HG02840 (cell line): Measurements from ENCODE around the gene MED16.
"Not testable (repeated sequence)": the region's sequence is repeated elsewhere in the genome, so short reads cannot be mapped to it uniquely, and the experiment has no call there.

Experiments
- ATAC-seq: cut with Tn5 transposase; IDR thresholded peaks from one replicate; pipeline ENCODE4 v1.9.1; 2021; ENCODE audit warnings: mild to moderate bottlenecking, moderate library complexity, moderate number of reproducible peaks; ENCODE audit not compliant: unreplicated experiment, low FRiP score

MED16 gene

DNA sequence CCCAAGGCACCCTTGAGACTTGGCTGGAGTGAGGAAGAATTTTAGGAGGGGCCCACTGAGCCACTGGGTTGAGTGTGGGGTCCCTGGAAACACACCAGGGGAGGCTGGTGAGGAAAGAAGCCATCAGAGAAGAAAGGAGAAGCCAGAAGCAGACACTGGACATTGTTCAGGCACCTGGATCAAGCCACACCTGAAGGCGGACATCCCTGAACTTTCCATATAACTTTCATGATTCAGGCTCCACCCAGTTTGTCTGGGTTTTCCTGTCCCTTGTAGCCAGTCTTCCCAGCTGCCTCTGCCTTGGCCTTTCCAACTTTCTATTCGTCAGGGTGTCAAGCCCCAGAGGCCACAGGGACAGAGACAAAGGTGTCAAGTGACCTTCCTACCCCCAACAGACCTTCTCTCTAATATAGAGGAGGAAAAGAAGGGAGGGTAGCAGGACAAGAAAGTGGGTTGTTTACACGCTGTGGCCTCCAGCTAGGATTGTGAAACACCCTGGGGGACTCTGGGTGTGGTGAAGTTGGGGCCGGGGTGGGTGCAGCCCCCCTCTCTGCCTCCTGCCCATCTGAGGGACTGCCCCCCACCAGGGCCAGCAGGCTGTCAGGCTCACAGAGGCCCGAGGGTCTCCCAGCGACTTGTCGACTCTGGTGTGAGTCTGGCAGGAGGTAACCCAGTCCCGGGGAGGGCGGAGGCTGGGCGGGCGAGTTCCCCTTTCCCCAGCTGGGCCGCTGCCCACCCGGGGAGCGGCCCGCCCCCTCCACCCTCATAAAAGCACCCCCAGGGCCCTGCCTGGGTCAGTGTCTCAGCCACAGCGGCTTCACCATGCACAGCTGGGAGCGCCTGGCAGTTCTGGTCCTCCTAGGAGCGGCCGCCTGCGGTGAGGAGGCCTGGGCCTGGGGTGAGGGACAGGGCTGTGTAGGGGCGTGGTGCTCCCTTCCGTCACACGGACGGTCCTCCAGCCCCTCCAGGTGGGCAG, 33.8 kb downstream of the MED16 start, which contains the start of gene CFD:
TSS of gene CFD (plus strand) at position 797 of the 976 bp plus-strand sequence. CDS start at position 823, 26 bp downstream.
- no peak for ATAC-seq

DNA sequence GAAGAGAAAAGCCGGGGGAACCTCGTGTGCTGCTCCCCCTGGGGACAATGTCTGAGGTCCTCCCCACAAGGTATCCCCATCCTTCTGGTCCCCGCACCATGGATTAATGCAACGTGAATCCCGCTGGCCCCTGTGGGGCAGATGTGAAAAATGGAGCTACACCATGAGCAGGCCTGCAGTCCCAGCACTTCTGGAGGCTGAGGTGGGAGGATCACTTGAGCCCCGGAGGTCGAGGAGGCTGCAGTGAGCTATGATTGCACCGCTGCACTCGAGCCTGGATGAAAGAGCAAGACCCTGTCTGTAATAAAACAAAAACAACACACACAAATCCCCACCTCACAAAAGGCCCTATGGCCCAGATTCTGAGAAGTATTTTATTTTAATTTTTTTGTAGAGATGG, 34.7 kb downstream of the MED16 start:
- ATAC-seq: no peak

DNA sequence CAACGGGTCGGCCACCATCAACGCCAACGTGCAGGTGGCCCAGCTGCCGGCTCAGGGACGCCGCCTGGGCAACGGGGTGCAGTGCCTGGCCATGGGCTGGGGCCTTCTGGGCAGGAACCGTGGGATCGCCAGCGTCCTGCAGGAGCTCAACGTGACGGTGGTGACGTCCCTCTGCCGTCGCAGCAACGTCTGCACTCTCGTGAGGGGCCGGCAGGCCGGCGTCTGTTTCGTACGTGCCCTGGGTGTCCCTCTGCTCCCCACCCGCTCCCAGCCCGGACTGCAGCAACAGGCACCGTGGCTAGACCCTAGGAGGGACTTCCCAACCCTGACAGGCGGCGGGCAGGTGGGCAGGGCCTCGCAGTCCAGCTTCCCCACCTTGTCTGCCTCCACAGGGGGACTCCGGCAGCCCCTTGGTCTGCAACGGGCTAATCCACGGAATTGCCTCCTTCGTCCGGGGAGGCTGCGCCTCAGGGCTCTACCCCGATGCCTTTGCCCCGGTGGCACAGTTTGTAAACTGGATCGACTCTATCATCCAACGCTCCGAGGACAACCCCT, 37.3 kb downstream of the MED16 start:
- no peak for ATAC-seq

DNA sequence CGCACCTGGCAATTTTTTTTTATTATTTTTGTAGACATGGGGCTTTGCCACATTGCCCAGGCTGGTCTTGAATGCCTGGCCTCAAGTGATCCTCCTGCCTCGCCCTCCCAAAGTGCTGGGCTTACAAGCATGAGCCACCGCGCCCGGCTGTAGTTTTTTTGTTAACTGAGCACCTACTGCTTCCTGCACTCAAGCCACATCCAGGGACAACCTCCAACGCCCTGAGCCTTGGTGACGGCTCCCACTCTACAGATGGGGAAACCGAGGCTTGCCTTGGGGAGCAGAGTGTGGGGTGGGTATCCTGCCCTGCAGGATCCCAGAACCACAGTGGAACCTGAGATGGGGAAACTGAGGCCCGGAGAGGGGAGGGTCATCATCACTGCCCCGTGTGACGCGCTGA, 37.8 kb downstream of the MED16 start:
- ATAC-seq: no peak

DNA sequence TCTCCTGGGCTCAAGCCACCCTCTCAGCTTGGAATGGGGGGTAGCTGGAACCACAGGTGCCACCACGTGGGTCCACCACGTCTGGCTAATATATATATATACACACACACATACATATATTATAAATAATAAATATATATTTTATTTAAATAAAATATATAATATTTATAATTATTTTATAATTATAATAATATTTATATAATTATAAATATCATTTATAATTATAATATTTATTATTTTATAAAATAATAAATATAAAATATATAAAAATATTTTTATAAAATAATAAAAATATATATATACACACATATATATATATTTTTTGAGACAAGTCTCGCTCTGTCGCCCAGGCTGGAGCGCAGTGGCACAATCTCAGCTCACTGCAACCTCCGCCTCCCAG, 38.4 kb downstream of the MED16 start:
- no peak for ATAC-seq

DNA sequence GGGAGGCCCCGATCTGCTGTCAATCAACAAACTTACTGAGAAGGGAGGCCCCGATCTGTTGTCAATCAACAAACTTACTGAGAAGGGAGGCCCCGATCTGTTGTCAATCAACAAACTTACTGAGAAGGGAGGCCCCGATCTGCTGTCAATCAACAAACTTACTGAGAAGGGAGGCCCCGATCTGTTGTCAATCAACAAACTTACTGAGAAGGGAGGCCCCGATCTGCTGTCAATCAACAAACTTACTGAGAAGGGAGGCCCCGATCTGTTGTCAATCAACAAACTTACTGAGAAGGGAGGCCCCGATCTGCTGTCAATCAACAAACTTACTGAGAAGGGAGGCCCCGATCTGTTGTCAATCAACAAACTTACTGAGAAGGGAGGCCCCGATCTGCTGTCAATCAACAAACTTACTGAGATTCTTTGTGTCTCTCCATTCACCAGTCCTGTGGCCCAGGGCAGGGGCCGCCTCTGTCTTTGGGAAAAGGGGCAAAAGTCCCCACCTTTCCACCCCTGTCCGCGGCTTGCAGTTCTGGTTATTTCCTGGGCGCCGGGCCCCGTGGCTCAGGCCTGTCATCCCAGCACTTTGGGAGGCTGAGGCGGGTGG, 39.3 kb downstream of the MED16 start:
- not testable (repeated sequence) for ATAC-seq

DNA sequence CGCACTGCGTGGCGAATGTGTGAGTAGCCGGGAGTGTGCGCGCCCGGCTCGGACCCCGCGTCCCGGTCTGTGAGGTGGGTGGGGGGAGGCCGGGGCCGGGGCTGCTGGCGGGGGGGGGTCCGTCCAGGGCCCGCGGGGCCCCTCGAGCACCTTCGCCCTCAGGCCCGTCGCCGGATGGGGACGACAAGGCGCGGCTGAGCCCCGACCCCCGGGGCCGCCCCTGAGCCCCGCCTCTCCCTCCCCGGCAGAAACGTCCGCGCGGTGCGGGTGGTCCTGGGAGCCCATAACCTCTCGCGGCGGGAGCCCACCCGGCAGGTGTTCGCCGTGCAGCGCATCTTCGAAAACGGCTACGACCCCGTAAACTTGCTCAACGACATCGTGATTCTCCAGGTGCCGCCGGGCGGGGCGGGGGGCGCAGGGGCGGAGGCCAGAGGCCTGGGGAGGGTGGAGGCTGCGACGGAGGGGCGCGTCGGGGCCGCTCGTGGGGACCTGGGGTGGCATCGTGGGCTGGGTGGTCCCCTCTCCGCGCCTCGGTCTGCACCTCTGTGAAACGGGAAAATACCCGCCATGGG, 39.9 kb downstream of the MED16 start:
- ATAC-seq: no peak

DNA sequence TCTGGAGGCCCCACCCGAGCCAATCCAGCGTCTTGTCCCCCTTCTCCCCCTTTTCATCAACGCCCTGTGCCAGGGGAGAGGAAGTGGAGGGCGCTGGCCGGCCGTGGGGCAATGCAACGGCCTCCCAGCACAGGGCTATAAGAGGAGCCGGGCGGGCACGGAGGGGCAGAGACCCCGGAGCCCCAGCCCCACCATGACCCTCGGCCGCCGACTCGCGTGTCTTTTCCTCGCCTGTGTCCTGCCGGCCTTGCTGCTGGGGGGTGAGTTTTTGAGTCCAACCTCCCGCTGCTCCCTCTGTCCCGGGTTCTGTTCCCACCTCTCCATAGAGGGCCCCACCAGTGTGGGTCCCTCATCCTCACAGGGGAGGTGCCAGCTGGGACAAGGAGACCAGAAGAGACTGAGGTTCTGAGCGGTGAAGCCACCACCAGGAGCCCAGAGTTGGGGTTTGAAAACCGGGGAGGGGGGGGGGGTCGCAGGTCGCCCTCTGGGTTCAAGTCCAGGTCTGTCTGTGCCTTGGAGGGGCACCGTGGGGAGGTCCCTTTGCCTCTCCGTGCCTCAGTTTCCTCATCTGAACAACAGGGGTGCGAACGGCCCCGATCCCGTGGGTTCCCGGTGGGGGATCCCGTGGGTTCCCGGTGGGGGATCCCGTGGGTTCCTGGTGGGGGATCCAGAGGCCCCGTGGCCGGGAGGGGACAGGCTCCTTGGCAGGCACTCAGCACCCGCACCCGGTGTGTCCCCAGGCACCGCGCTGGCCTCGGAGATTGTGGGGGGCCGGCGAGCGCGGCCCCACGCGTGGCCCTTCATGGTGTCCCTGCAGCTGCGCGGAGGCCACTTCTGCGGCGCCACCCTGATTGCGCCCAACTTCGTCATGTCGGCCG, 40.6 kb downstream of the MED16 start, which contains the start of gene ELANE:
TSS of gene ELANE (plus strand) at position 168 of the 878 bp plus-strand sequence. CDS start at position 194, 26 bp downstream.
- no peak for ATAC-seq

DNA sequence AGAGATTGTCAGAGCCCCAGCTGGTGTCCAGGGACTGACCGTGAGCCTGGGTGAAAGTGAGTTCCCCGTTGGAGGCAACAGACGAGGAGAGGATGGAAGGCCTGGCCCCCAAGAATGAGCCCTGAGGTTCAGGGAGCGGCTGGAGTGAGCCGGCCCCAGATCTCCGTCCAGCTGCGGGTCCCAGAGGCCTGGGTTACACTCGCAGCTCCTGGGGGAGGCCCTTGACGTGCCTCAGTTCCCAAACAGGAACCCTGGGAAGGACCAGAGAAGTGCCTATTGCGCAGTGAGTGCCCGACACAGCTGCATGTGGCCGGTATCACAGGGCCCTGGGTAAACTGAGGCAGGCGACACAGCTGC, 42.0 kb downstream of the MED16 start:
- ATAC-seq: no peak

DNA sequence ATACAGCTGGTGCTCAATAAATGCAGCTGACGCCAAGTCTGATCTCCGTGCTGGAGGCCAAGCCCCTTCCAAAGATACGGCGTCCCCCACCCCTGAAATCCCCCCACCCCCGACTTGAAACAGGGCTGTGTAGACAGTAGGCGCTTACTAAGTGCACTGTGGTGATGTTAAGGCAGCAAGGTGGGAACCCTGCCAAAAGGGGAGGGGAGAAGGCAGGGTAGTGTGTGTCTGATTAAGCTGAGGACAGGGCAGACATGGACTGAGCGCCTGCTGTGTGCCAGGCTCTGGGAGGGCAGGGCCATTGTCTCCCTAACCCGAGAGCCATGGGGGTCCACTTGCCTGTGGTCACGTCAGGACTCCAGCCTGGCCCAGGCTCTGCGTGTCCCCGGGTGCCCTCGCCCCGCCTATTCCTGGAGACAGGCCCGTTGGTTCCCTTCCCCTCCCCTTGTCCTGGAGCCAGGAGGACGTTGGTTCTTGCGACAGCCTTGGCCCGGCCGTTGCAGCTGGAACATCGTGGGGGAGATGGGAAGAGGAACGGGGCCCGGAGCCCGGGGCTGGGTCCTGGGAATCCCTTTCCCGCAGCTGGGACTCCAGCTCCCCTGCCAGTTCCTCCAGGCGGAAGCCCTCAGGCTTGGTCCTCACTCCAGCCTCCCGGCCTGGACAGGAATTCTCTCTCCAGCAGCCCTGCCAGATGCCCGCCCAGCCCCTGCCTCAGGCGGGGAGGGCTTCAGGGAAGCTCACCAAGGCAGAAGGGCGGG, 42.6 kb downstream of the MED16 start:
- ATAC-seq: no peak

DNA sequence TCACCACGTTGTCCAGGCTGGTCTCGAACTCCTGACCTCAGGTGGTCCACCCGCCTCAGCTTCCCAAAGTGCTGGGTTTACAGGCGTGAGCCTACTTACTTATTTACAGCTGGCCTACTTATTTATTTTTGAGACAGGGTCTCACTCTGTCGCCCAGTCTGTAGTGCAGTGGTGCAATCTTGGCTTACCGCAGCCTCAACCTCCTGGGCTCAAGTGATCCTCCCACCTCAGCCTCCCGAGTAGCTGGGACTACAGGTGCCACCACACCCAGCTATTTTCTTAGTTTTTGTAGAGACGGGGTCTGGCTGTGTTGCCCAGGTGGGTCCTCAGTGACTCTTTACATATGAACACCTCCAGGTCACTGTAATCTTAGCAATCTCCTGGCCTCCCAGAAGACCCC, 43.8 kb downstream of the MED16 start:
- ATAC-seq: not testable (repeated sequence)

DNA sequence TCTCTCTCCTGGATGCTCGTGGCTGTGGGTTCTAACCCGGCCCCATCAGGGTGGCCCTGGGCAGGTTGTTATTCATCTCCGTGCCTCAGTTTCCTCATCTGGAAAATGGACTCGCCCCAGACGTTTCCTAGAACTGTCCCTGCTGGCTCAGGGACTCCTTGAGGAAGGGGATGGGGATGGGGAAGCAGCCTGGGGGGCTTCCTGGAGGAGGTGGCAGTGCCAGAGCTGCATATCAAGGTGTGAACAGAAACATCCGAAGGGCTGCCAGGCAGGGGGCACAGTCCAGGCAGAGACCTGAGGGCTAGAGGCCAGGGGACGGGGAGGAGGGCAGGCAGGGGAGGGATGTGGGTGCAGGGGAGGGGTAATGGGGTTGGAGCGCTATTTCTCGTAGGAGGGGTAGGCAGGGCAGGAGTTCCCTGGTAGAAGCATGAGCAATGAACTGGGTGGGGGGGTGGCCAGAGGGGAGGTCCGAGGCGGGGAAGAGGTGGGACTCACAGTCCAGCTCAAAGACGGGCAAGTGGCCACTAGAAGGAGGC, 44.5 kb downstream of the MED16 start:
- no peak for ATAC-seq

DNA sequence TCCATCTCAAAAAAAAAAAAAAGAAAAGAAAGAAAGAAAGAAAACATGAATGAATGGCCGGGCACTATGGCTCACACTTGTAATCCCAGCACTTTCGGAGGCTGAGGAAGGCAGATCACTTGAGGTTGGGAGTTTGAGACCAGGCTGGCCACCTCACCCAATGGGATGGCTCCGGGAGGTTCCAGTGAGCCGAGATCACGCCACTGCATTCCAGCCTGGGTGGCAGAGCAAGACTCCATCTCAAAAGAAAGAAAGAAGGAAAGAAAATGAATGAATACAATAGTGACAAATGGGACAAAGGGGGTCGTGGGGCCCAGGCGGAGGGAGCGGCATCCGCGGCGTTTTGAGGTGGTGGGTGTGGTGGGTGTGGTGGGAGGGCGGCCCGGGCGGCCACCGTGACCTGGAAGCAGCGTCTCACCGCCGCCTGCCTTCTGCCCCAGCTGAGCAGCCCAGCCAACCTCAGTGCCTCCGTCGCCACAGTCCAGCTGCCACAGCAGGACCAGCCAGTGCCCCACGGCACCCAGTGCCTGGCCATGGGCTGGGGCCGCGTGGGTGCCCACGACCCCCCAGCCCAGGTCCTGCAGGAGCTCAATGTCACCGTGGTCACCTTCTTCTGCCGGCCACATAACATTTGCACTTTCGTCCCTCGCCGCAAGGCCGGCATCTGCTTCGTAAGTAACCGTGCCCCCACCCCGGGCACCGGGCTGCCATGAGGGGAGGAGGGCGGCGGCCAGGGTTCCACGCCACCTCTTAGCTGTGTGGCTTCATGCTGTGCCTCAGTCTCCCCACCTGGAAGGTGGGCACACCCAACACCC, 47.1 kb downstream of the MED16 start:
- ATAC-seq: no peak

DNA sequence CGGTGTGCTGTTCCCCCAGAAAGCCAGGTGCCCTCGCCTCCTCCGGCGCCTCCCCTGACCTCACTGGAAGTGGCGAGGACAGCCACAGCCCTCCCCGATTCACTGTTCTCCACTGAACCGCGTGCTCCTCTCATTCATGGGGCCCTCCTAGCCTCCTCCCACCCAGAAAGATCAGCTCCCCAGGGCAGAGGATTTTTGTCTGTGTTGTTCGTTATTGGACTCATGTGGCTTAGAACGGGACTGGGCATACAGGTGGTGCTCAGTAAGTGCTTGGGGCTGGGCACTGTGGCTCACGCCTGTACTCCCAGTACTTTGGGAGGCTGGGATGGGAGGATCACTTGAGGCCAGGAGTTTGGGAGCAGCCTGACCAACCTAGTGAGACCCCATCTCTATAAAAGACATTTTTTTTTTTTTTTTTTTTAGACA, 48.4 kb downstream of the MED16 start:
- no peak for ATAC-seq

DNA sequence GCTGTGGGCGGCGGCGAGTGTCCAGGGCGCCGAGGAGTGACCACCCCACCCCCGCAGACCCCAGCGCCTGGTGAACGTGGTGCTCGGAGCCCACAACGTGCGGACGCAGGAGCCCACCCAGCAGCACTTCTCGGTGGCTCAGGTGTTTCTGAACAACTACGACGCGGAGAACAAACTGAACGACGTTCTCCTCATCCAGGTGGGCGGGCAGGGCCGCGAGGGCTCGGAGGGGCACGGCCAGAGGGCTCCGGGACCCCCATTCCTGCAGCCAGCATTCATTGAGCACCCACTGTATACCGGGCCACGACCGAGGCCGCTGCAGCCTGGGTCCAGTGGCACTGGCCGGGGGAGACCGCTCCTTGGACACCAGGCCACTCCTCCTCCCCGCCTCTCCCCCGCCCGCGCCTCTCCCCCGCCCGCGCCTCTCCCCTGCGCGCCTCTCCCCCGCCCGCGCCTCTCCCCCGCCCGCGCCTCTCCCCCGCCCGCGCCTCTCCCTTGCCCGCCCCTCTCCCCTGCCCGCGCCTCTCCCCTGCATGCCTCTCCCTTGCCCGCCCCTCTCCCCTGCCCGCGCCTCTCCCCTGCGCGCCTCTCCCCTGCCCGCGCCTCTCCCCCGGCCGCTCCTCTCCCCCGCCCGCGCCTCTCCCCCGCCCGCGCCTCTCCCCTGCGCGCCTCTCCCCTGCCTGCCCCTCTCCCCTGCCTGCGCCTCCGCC, 49.0 kb downstream of the MED16 start:
- ATAC-seq: no peak

DNA sequence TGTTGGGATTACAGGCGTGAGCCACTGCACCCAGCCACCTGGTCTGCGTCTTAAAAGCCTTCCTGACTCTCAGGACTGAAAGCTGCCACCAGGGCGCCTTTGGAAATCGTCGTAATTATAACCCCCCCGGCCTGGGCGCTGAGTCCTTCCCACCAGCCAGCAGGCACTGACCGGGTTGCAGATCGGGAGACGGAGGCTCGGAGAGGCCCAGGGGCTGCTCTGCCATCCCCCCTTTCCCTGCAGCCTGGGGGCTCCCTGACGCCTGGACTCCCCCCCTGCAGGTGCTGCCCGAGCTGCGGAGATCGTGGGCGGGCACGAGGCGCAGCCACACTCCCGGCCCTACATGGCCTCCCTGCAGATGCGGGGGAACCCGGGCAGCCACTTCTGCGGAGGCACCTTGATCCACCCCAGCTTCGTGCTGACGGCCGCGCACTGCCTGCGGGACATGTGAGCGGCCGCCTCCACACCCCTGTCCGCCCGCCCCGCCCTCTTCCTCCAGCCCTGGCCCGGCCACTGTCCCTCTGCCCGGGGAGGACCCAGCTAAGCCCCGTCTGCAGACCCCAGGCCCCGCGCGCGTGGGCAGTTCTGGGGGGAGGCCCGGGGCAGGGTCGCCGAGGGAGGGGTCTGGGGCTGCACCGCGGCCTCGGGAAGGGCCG, 49.7 kb downstream of the MED16 start:
- ATAC-seq: no peak

DNA sequence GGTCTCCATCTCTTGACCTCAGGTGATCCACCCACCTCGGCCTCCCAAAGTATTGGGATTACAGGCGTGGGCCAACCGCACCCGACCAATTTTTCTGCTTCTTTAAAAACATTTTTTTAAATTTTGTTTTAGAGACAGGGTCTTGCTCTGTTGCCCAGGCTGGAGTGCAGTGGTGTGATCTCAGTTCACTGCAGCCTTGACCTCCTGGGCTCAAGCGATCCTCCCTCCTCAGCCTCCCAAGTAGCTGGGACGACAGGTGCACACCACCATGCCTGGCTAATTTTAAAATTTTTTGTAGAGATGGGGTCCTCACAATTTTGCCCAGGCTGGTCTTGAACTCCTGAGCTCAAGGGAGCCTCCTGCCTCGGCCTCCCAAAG, 50.2 kb downstream of the MED16 start:
- ATAC-seq: not testable (repeated sequence)
